GM12865 (cell line): Measurements from ENCODE around the gene TCHH.

Source experiments
- DNase-seq: peaks from one replicate; pipeline ENCODE4 v3.0.0; 2010; ENCODE audit warnings: low read depth
- H3K4me3 ChIP-seq: 2 replicates; pipeline ENCODE4 v1.5.1; 2011; ENCODE audit warnings: mild to moderate bottlenecking, low read depth, low read length, control low read depth
- CTCF ChIP-seq: IDR thresholded peaks from 2 replicates; pipeline ENCODE4 v1.5.1; 2011; ENCODE audit warnings: low read length, control low read depth, low read depth, inconsistent platforms; ENCODE audit not compliant: insufficient read depth; ENCODE audit errors: missing control alignments

The TCHH gene

GRCh38 chr1:152067150-152067549, 48.1 kb downstream of the TCHH start:
- DNase-seq, result no peak
- TF ChIP-seq CTCF, result no peak
- H3K4me3 ChIP-seq, result no peak overlapping the region

GRCh38 chr1:152061952-152062351, 53.3 kb downstream of the TCHH start:
- H3K4me3 ChIP-seq, result no peak overlapping the region
- DNase-seq, result no peak
- no peak for TF ChIP-seq CTCF
